Osteoblast (primary cell): ENCODE data around the gene MUC5AC. TPM values are rescaled to one million over a fixed set of nuclear protein-coding genes. Genes with fewer than 3 reads are reported as not detected.
A peak's percentile ranks its signal among the peaks of the same experiment; 100 is the strongest.
"Not testable (repeated sequence)": the region's sequence is repeated elsewhere in the genome, so short reads cannot be mapped to it uniquely, and the experiment has no call there.

Experiments used
- DNase-seq: peaks from one replicate; pipeline ENCODE4 v3.0.0; 2011; ENCODE audit warnings: low spot score, mixed read lengths; ENCODE audit not compliant: insufficient read length; ENCODE audit errors: missing footprints
- H2AFZ ChIP-seq: 2 replicates; pipeline ENCODE4 v1.6.0; 2011; ENCODE audit warnings: mild to moderate bottlenecking, low read length
- H3K27ac ChIP-seq: 2 replicates; pipeline ENCODE4 v1.5.1; 2011; ENCODE audit warnings: mild to moderate bottlenecking, low read depth, low read length, moderate library complexity
- H3K27me3 ChIP-seq: 2 replicates; pipeline ENCODE4 v1.6.0; 2012; ENCODE audit warnings: mild to moderate bottlenecking, control low read depth, inconsistent platforms, low read length, moderate library complexity; ENCODE audit not compliant: insufficient read depth
- H3K36me3 ChIP-seq: 2 replicates; pipeline ENCODE4 v1.5.1; 2011; ENCODE audit warnings: mild to moderate bottlenecking, low read length, control low read depth, moderate library complexity; ENCODE audit not compliant: insufficient read depth
- H3K4me1 ChIP-seq: 2 replicates; pipeline ENCODE4 v1.5.1; 2011; ENCODE audit warnings: mild to moderate bottlenecking, low read length, control low read depth, moderate library complexity; ENCODE audit not compliant: insufficient read depth
- H3K4me2 ChIP-seq: 2 replicates; pipeline ENCODE4 v1.6.0; 2011; ENCODE audit warnings: mild to moderate bottlenecking, low read length; ENCODE audit not compliant: insufficient read depth
- H3K4me3 ChIP-seq: fragments of 200-600 bp; sonication (generic); 3 replicates; pipeline ENCODE4 v1.5.1; 2012; ENCODE audit warnings: mild to moderate bottlenecking, low read length, inconsistent platforms; ENCODE audit not compliant: insufficient read depth
- H3K79me2 ChIP-seq: 2 replicates; pipeline ENCODE4 v1.6.0; 2012; ENCODE audit warnings: mild to moderate bottlenecking, low read length, control low read depth, inconsistent platforms; ENCODE audit not compliant: insufficient read depth
- H3K9me3 ChIP-seq: 2 replicates; pipeline ENCODE4 v1.5.1; 2011; ENCODE audit warnings: low read depth, low read length, control low read depth
- H4K20me1 ChIP-seq: 2 replicates; pipeline ENCODE4 v1.6.0; 2012; ENCODE audit warnings: mild to moderate bottlenecking, low read length, control low read depth; ENCODE audit not compliant: insufficient read depth
- CTCF ChIP-seq: IDR thresholded peaks from 2 replicates; pipeline ENCODE4 v1.5.1; 2011; ENCODE audit warnings: mild to moderate bottlenecking, low read depth, low read length, moderate library complexity; ENCODE audit errors: extremely low read depth
- total RNA-seq: library from RNA; depleted of rRNA; stranded (reverse); fragments of >200 nt; gene quantifications from 2 replicates; pipeline ENCODE4 v1.2.3, GENCODE V29; 2012

Gene MUC5AC
- total RNA-seq, 1 donor = not detected

- Histone ChIP-seq H3K9me3 (peaks cover 5% of the 10 kb centered on the region), H3K27me3 (peaks cover 7% of the 10 kb centered on the region), H3K4me1 (no peaks in the 10 kb centered on the region), H3K79me2 (no peaks in the 10 kb centered on the region), H3K4me2 (no peak overlapping the region), H3K27ac (no peak overlapping the region), H3K36me3 (no peaks in the 10 kb centered on the region), H4K20me1 (no peaks in the 10 kb centered on the region), H3K4me3 (no peak overlapping the region), H2AFZ (no peak overlapping the region)
- TF ChIP-seq CTCF = no peak
- peak; percentile 42 for DNase-seq
These were observed 50.9 kb downstream of the MUC5AC start for GRCh38 chr11:1208394-1209261.

GRCh38 chr11:1209371-1210057, 51.8 kb downstream of the MUC5AC start:
- Histone ChIP-seq H3K27ac (no peak overlapping the region), H4K20me1 (no peaks in the 10 kb centered on the region), H3K4me1 (no peaks in the 10 kb centered on the region), H3K27me3 (peaks cover 12% of the 10 kb centered on the region), H3K36me3 (no peaks in the 10 kb centered on the region), H3K79me2 (no peaks in the 10 kb centered on the region), H3K4me2 (no peak overlapping the region), H3K9me3 (peaks cover 5% of the 10 kb centered on the region), H2AFZ (no peak overlapping the region), H3K4me3 (no peak overlapping the region)
- TF ChIP-seq CTCF = no peak
- peak; percentile 49 for DNase-seq

- Histone ChIP-seq H2AFZ (no peak overlapping the region), H3K4me2 (no peak overlapping the region), H3K4me3 (no peak overlapping the region), H4K20me1 (no peaks in the 10 kb centered on the region), H3K27ac (no peak overlapping the region), H3K36me3 (no peaks in the 10 kb centered on the region), H3K9me3 (peaks cover 5% of the 10 kb centered on the region), H3K4me1 (no peaks in the 10 kb centered on the region), H3K79me2 (no peaks in the 10 kb centered on the region), H3K27me3 (peaks cover 16% of the 10 kb centered on the region)
- DNase-seq = no peak
- no peak for TF ChIP-seq CTCF
These were observed 54.1 kb downstream of the MUC5AC start for GRCh38 chr11:1211838-1212237.

- not testable (repeated sequence) for H3K4me1 ChIP-seq, H4K20me1 ChIP-seq
These were observed 58.1 kb downstream of the MUC5AC start for GRCh38 chr11:1215826-1216225.

More at GRCh38 chr11:1215826-1216225, 58.1 kb downstream of the MUC5AC start:
- H2AFZ ChIP-seq, H3K79me2 ChIP-seq, H3K9me3 ChIP-seq, DNase-seq, H3K4me3 ChIP-seq, H3K4me2 ChIP-seq, H3K36me3 ChIP-seq, H3K27ac ChIP-seq: not testable (repeated sequence)
- H3K27me3 ChIP-seq = peaks cover 16% of the 10 kb centered on the region
